AG04450 (cell line): ENCODE measurements around the gene SYTL3. TPM values are rescaled to one million over a fixed set of nuclear protein-coding genes. Genes with fewer than 3 reads are reported as not detected.

Source experiments
- CTCF ChIA-PET: fragments of 300-600, 350-600 bp; formaldehyde crosslinking; extraction: SDS; loops from one replicate; lab custom pipeline; 2022; ENCODE audit warnings: antibody characterized with exemption, inconsistent platforms; lab: Charles Lee
- POLR2A ChIA-PET: fragments of 350-600 bp; formaldehyde crosslinking; extraction: SDS; loops from one replicate; lab custom pipeline; 2021; ENCODE audit warnings: antibody characterized with exemption, inconsistent platforms; lab: Yijun Ruan, JAX
- DNase-seq: peaks from one replicate; pipeline ENCODE4 v3.0.0-alpha.2; 2011; ENCODE audit warnings: low read depth, low spot score
- H3K27ac ChIP-seq: one replicate; pipeline ENCODE4 v1.5.1; 2012; ENCODE audit warnings: low read depth, low read length, control low read depth
- H3K27me3 ChIP-seq: one replicate; pipeline ENCODE4 v1.6.0; 2012; ENCODE audit warnings: low read length; ENCODE audit not compliant: control insufficient read depth, insufficient read depth
- H3K4me3 ChIP-seq: 2 replicates; pipeline ENCODE4 v1.5.1; 2011; ENCODE audit warnings: mild to moderate bottlenecking, low read depth, low read length, control low read depth
- H3K9me3 ChIP-seq: 2 replicates; pipeline ENCODE4 v1.5.1; 2012; ENCODE audit warnings: low read length; ENCODE audit not compliant: control insufficient read depth, insufficient read depth
- CTCF ChIP-seq: IDR thresholded peaks from 2 replicates; pipeline ENCODE4 v1.5.1; 2011; ENCODE audit warnings: low read depth, low read length, control low read depth, inconsistent platforms
- polyA plus RNA-seq: library from polyadenylated mRNA; depleted of rRNA; stranded (reverse); fragments of >200 nt; gene quantifications from 2 replicates; pipeline ENCODE4 v1.2.3, GENCODE V29; 2011

Gene SYTL3
- polyA plus RNA-seq, 1 experiment = 1.6 TPM

- H3K9me3 ChIP-seq = no peaks in the 10 kb centered on the region
- H3K4me3 ChIP-seq = no peak overlapping the region
- POLR2A ChIA-PET = no interaction called here
- no peaks in the 10 kb centered on the region for H3K27me3 ChIP-seq
- TF ChIP-seq CTCF = no peak
- DNase-seq = no peak
- CTCF ChIA-PET = no interaction called here
- no peak overlapping the region for H3K27ac ChIP-seq
These were observed 107.9 kb downstream of the SYTL3 start for GRCh38 chr6:158757753-158758090.

- POLR2A ChIA-PET = no interaction called here
- Histone ChIP-seq H3K9me3 (no peaks in the 10 kb centered on the region), H3K4me3 (no peak overlapping the region), H3K27ac (no peak overlapping the region), H3K27me3 (no peaks in the 10 kb centered on the region)
- CTCF ChIA-PET = interaction anchor here (0.9 kb wide), 2 partner anchors 55 to 215 kb away, joined by 3 to 4 read pairs; no protein-coding TSS in a partner anchor
- TF ChIP-seq CTCF = no peak
- no peak for DNase-seq
These were observed 108.6 kb downstream of the SYTL3 start for GRCh38 chr6:158758451-158758860.

GRCh38 chr6:158758941-158759479 is 109.2 kb downstream of the SYTL3 start:
- POLR2A ChIA-PET = no interaction called here
- Histone ChIP-seq H3K4me3 (no peak overlapping the region), H3K27ac (no peak overlapping the region), H3K9me3 (no peaks in the 10 kb centered on the region), H3K27me3 (no peaks in the 10 kb centered on the region)
- DNase-seq = no peak
- no peak for TF ChIP-seq CTCF
- CTCF ChIA-PET = interaction anchor here (0.9 kb wide), 2 partner anchors 55 to 214 kb away, joined by 3 to 4 read pairs; no protein-coding TSS in a partner anchor

- no peak for DNase-seq
- no peak overlapping the region for H3K27ac ChIP-seq
- H3K9me3 ChIP-seq = no peaks in the 10 kb centered on the region
- no peak overlapping the region for H3K4me3 ChIP-seq
- no peak for TF ChIP-seq CTCF
- ChIA-PET CTCF (interaction anchor here (0.8 kb wide), 1 partner anchor 54 kb away, joined by 3 read pairs; no protein-coding TSS in a partner anchor), POLR2A (no interaction called here)
- H3K27me3 ChIP-seq = no peaks in the 10 kb centered on the region
These were observed 110.2 kb downstream of the SYTL3 start for GRCh38 chr6:158759966-158760617.

GRCh38 chr6:158760618-158761250 is 110.9 kb downstream of the SYTL3 start:
- DNase-seq = no peak
- Histone ChIP-seq H3K4me3 (no peak overlapping the region), H3K27me3 (no peaks in the 10 kb centered on the region), H3K27ac (no peak overlapping the region), H3K9me3 (no peaks in the 10 kb centered on the region)
- ChIA-PET POLR2A (no interaction called here), CTCF (no interaction called here)
- no peak for TF ChIP-seq CTCF
